Stimulated activated CD8-positive, alpha-beta memory T cell treated with anti-CD3 and anti-CD28 coated beads, Interleukin-15, amount 100 ng/mL, for 48 hours (primary cell): ENCODE results near the gene DCDC1.

Experiments
- DNase-seq, 2 donors: peaks; one replicate each; pipeline ENCODE4 v3.0.0-alpha.2; 2020; ENCODE audit warnings: low read depth in 2 of 2

DCDC1 gene

DNA sequence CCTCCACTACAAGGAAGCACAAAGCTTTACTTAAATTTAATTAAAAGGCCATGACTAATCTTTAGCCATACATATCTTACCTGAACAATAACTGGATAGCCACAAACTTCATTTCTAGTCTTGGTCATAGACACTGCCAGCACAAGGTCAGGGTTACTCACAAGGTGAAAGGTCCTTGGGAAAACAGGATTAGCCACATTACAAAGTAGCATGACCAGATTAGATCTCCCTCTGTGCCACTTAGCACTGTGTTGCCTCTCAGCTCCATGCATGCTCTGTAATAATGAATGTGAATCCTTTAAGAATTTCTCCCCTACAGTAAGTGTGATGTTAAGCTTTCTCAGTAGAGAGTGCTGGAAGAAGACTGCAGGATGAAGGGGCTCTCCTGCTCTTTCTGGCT is 458.3 kb downstream of the DCDC1 start:
- no peak for DNase-seq

DNA sequence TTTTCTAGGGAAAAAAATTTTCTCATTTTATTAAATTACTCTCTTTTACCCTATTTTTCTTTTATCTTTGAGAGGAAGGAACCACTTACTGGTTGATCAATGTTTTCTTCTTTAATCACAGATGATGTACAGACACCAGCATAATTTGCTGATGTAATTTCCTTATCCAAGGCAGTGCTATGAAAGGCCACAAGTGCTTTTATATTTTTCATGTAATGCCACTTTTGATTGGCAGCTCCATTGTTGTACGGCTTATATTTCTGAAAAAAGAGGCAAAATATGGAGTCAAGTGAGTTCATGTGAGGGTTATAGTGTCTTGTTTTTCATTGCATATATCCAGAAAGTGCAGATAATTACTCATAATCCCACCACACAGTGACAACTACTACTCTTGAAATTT is 460.7 kb downstream of the DCDC1 start:
- DNase-seq = no peak

DNA sequence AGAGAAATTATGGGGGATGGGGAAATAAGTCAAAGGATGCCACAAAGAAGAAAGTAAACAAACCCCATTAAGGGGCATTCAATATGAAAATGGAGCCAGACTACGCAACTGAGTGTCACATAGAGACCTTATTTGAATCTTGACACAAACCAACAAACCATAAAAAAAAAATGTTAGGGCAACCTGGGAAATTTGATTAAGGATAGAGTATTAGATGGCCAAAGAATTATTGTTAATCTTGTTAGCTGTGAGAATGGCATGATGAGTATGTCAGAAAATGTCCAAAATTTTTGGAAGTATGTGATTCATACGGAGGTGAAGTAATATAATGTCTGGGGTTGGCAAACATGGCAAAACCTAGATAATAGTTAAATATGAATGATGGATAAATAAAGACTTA is 461.3 kb downstream of the DCDC1 start:
- no peak for DNase-seq

DNA sequence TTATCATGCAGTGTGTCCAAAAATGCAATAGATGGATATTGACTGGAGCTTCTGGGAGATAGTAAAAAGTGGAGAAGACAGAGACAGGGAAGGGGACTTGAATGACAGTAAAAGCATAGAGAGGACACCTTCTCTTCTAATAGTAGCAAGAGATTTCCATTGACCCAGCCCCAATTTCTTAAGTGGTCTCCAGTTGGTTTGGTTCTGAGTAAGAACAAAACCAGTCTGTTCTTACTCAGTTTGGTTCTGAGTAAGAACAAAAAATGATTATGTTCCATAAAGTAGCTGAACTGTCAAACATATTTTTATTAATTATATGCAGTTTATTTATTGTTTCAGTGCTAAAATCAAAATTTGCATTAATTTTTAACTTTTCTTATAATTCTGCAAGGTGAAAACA is 466.6 kb downstream of the DCDC1 start:
- no peak for DNase-seq

DNA sequence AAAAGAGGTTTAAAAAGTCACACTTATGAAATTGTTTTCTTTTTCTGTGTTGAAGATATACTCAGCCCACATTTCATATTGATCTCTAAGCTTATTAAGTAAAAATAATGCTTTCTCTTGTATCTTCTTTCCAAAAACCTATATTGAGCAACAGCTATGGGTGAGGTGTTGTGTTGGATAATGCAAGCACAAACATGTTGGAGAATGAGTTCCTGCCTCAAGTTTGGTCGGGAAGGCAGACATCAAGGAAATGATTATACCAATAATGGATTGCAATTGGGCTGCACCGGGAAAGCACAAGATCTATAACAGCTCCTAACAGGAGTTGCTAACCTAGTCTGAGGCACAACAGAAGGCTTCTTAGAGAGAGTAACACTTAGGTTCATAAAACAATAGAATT is 474.5 kb downstream of the DCDC1 start:
- no peak for DNase-seq

DNA sequence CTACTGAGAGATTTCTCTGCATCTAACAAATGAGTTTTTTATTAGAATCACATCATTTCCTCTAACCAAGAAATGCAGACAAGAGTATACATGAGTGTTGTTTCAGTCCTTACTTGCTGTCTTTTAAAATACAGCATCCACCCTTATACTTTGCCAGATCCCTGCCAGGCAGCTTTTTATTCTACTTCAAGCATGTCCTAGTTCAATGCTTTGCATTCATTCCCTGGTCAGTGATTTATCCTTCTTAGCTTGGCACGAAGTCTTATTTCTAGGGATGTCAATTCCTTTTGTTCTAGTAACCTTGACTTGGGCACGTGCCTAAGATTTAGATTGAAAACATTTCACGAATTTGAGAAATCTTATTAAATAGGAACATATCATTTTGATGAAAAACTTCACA is 476.2 kb downstream of the DCDC1 start:
- no peak for DNase-seq

DNA sequence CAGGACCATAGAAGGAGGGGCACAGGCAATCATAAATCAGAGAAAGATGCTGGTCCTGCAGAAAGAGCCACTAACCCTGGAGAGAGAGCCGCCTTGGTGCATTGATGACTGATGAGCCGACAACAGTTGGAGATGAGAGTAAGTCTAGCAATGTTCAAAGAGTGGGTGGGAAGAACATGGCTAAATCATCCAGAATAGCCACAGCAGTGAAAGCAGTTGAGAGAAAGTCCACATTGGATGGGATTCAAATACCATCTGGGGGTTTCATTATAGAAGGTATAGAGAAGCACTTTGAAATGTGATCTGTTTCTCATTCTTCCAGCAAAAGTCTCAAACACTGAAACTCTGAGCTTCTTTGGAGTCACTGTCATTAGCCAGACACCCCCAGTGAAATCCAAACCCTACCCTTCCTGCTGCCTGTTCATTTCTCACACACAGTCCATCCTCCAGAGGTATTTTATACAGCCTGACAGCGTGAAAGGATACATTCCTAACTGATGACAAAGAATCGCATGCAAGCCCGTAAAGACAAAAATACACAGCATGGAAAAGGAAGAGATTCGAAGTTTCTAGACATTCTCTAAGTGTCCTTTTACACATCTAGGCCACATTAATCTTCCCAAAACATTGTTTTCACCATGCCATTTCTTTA is 480.3 kb downstream of the DCDC1 start:
- DNase-seq = no peak

DNA sequence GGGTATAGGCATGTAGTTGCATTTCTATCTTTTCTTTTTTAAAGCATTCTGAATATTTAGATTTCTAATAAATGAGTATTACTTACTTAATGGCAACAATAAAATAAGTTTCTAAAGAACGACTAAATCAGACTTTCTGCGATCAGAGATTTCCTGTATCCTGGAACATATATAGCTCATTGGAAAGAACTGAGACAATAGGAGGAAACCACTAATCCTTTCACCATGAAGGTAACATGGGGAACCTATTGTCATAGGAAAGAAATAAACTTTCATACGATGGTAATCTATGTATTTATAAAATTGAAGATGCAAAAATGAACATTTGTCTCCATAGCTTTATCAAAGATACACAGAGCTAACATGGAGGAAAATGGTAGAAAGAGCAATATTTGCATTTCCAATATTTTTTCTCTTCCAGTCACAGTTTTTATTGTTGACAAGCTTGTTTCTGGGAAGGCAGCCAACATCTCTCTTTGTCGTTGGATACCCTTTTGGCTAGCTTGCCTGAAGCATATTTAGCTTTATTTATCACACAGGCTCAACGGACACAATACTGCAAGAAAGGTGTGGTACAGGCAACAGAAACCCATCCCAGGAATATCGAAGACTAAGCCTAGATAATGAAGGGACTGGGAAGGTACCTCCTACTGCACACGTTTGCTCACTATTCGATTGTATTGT is 490.1 kb downstream of the DCDC1 start:
- no peak for DNase-seq

DNA sequence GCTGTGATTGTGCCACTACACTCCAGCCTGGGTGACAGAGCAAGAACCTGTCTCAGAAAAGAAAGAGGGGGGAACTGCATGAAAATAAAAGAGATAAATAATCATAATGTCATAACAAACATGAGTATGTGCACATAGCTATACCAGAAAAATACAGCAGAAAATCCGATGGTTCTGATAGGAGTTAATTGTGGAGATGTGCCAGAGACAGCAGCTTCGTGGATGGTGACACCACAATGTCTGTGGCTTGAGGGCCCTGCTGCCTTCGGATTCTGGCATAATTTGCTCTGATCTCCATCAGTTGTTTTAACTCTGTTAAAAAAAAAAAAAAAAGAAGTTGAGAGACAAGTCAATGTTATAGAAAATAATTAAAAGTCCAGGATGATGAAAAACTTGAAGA is 491.1 kb downstream of the DCDC1 start:
- no peak for DNase-seq

DNA sequence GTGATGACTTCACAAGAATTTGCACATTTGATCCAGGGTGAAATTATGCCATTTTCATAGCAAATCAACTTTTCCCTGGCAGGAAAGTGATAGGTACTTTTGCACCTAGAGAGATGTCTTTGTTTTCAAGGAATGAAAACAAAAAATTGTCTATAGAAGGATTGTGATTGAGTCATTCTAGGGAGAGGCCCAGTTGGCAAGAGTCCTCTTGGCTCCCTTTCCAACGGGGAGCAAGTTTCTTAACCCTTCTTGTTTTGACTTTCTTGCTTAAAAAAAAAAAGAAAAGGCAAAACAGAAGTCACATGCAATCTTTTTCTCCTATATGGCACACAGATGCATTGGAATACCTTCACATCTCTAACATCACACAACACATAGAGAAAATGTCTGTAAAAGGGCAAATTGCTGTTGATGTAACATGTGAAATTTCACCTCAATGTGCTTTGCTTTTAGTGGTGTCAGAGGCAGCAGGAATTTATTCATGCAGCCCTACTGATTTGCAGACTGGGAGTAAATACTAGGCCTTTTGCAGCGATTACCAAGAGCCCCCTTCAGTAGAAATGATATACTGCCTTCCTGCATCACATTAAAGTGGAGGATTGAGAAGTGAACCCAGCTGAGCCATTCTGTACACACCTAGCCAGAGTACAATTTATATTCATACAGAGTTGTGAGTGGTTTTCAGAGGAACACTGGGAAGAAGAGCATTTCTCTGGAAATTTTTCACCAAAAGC is 492.7 kb downstream of the DCDC1 start:
- DNase-seq = no peak

DNA sequence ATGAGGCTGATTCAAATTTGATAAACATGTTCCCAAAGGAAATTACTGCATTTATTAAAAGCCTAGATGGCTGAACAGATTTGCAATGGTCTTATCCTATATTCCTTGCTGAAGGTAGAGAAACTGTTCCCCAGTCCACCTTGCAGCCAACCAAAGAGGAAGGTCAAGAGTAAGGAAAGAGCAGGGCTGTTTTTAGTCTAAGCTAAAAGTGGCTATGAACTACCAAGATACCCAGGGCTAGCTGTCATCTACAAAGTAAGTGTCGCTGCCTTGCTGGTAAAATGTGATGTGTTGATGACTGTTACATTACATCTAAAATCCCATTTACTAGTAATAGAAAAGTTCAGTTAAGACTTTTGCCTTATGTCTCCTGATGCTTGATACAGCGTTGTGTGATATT is 493.3 kb downstream of the DCDC1 start:
- no peak for DNase-seq

DNA sequence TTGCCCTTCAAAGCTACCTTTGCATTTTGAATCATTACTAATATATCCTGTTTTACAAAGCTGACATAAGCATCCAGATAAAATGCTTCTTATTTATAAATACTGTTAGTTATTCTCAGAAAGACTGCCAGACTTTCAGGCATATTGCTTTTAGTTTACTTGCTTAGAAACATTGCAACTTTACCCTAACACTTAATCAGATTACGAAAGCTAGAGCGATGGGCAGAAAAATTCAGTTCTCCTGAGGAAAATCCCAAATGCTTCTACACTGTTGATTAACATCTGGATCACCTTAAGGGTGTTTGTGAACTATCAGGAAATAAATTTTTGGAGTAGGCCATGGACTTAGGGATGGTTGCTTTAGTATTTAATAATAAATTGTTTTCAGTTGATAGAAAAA is 493.7 kb downstream of the DCDC1 start:
- DNase-seq = no peak

DNA sequence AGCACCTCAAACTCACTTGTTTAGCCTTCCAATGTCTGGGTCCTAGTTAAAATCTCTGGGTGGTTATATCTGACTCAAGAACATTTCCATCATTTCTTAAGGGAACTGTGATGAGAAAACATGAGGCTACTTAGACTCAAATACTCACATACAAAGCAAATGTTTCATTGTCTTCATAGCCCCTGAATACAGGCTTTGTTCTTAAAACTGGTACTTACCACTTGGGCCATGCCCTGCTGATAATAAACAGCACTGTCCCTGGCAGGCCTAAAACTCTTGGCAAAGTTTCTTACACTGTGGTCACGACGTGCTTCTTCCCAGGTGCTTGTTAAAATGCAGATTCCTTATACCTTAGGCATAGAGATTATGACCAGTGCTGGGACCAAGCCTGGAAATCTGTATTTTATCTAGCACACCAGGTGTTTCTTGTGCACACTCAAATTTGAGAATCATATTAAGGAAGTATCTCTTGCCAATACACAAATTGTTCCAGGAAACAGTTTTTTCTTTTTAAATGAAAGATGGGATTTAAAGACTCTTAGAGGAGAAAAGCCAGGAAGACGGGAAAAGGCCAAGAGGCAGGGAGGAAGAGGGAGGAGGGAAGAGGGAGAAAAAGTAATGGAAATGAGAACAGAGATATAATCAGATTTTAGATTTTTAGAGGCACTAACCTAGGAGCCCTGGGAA is 495.5 kb downstream of the DCDC1 start:
- no peak for DNase-seq

DNA sequence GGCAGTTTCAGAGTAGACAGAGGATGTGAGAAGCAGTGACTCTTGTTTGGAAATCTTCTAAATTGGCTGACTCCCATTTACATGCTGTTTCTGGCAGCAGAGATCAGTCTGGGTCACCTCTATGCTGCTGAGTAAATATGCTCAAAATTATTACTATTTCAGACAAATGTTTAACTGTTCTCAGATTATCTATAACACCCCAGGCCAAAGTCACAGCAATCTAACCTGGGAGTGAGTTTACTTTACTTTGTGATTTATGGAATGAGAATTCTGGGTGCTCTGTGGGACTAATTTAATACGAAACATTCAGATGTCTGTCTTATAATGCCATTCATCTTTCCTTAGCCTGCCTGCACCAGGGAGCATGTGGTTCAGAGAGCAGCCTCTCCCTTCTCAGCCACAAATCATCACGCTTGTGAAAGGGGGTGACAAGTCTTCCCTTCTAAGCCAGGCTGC is 500.9 kb downstream of the DCDC1 start:
- DNase-seq = no peak

DNA sequence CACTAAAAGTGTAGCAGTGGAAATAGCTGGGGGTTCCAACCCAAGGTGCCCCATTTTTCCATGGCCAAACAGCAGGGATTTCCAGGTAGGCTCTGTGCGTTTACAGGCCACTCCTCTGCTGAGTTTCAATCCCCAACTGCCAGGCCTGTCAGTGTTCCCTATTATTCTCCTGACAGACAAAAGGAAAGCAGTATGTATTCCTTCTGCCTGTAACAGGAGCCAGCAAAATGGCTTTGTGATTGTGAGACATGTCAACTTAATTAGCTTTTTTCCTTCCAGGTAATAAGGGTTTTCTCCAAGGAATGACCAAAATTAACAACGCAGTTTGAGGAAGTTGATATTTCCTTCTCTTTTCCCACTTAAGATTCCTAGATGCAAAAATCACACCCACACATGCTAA is 506.3 kb downstream of the DCDC1 start:
- no peak for DNase-seq

DNA sequence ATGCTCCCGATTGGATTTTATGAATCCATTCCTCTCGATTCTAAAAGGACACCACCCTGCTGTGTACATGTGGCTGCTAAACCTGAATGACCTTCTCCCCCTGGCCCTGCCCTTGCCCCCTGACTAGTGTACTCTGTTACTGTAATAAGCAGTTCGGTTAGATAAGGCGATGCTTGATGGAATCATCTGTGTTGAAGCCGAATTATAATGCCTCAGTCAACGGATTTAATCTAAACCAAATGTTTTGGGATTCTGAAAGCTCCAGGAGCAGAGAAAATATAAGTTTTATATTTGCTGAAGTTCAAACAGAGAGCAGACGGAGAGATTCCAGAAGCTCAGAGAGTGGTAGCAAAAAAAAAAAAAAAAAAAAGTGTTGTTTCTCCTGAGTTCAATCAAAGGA is 508.0 kb downstream of the DCDC1 start:
- no peak for DNase-seq

DNA sequence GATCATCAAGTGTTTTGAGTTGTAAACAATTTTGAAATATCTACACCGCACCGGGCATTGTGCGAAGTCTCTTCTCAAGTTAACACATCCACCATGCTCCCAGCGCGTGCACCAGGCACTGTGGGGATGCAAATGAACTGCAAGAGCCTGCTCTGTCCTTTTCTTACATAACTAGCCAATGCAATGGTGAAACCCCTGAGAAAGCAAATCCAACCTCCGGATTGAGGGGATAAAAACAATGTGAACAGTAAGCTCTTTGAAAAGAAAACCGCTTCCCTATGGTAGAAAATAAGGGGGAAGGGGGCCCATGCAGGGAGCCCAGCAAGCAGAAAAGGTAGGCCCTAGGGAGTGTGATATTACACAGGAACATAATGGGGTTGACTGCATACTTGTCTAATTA is 508.5 kb downstream of the DCDC1 start:
- DNase-seq = no peak

DNA sequence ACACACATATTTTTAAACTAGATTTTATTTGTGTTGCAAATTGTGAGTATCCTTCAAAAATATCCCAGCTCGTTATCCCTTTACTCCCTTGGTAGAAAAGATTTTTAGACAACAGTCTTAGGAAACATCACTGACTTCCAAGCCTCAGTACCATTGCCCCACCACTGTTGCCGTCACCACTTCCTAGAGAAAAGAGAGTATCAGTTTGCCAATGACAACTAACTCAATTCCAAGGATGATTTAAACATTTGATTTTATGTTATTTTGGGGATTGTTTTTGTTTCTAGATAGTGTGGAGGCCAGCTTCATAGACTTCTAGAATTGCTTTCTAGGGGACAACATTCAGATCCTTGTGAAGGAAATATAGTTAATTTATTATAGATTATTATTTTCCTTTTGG is 509.4 kb downstream of the DCDC1 start:
- DNase-seq = no peak

DNA sequence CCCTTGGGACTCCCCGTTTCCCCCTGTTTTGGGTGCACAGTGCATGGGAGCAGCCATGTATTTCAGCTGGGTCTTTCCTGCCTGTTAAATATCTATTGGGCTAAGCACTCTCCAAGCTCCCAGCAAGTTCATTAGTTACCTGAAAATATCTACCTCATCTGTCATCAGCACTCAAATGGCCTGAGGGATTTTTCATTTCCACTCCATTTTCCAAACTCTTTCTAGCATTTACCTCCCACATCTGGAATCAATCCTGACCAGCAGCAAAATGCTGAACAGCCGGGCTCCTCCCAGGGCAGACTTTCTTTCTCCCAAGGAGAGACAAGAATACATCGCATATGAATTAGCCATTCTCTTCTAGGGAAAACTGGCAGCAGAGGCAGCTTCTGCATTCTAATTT is 509.9 kb downstream of the DCDC1 start:
- no peak for DNase-seq

DNA sequence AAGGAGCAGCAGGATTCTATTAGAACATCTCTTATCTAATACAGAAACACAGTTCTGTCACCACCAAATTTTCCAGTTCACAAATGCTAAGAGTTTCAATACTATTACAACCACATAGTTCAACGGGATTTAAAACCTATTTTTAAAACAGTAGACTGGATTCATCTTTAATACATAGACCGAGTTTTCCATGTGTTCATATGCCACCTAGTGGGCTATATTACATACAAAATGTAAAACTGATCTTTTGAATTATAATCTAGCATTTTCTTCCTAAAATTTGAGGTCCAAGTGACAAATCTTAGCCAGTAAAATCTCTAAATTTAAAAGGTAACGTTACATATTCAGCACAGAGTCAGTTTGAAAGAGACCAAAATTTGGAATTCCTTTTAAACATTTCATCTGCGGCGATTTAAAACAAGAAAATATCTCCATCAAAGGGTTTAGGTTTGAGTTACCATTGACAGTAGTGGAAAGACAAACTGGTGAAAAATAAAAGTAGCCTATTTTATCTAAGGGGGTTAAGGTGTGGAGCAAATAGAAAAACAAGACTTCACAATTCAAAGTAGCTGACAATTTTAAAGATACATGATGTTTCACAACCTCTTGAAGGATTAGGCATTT is 514.0 kb downstream of the DCDC1 start:
- no peak for DNase-seq

DNA sequence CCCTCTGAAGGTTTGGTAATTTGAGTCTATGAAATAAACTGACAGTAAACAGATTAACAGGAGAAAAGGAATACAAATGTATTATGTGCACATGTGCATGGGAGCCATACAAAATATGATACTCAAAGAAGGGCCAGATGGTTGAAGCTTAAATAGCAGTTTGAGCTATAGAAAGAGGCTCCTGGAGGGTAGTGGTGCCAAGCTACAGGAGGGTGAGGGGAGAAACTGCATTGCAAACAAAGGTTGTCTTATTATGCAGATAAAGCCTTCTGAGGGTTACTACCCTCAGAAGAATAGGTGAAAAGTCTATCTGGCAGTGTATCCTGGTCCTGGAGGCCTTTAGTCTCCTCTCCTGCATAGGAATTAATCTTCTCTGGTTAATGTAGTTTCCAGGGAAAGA is 516.1 kb downstream of the DCDC1 start:
- no peak for DNase-seq

DNA sequence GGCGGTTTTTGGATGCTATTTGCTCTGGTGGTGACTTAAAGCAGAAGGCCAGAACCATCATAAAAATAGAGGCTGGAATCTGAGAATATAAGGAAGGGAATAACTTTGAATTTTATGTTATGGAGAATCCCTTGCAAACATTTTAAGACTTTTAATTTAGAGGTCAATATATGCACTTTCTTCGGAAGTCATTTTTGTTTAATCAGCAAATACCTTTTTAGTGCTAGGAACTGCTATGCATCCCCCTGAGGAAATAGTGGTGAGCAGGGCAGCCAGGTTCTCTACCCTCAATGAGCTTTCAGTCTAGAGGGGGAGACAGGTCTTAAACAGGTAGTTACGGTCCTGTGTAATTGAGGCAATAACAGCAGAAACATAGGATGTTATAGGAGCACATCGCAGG is 516.9 kb downstream of the DCDC1 start:
- no peak for DNase-seq
